ENCODE data around the gene TLX1.

The TLX1 gene

GRCh38 chr10:101162677-101163076 lies 31.6 kb downstream of the TLX1 start:
- Histone ChIP-seq H3K9ac (ENCODE audit: insufficient read length) (no peak overlapping the region), H3K27ac (no peak overlapping the region), H3K4me3 (no peak overlapping the region), H3K36me3 (ENCODE audit: insufficient read depth, low read length) (no peaks in the 10 kb centered on the region), H3K9me3 (ENCODE audit: low read depth, low read length) (no peaks in the 10 kb centered on the region)
- no peak for DNase-seq (ENCODE audit: low read depth, low spot score)
- TF ChIP-seq EZH2 (IDR thresholded peaks at IDR 0.05) (no peak), FOXP2 (optimal IDR thresholded peaks at IDR 0.05; ENCODE audit: control extremely low read depth, extremely low read length, insufficient read depth) (no peak), POLR2AphosphoS5 (IDR thresholded peaks at IDR 0.05; ENCODE audit: borderline replicate concordance, low read depth, low read length) (no peak)

- H3K4me3 ChIP-seq: 0 out of 2 replicates have a peak overlapping the region, but pooled peaks have one; percentile 36
- H3K36me3 ChIP-seq (ENCODE audit: insufficient read depth, low read length): no peaks in the 10 kb centered on the region
- peak overlapping the region; percentile 25; the same call in 1 of the 2 replicates for H3K27ac ChIP-seq
- H3K9me3 ChIP-seq (ENCODE audit: low read depth, low read length): no peaks in the 10 kb centered on the region
- TF ChIP-seq FOXP2 (optimal IDR thresholded peaks at IDR 0.05; ENCODE audit: control extremely low read depth, extremely low read length, insufficient read depth) (no peak), POLR2AphosphoS5 (IDR thresholded peaks at IDR 0.05; ENCODE audit: borderline replicate concordance, low read depth, low read length) (no peak), EZH2 (IDR thresholded peaks at IDR 0.05) (no peak)
- H3K9ac ChIP-seq (ENCODE audit: insufficient read length): no peak overlapping the region
- no peak for DNase-seq (ENCODE audit: low read depth, low spot score)
These were observed 32.9 kb downstream of the TLX1 start for GRCh38 chr10:101164020-101164419.

GRCh38 chr10:101165736-101166135 lies 34.6 kb downstream of the TLX1 start:
- Histone ChIP-seq H3K4me3 (no peak overlapping the region), H3K36me3 (ENCODE audit: insufficient read depth, low read length) (no peaks in the 10 kb centered on the region), H3K27ac (no peak overlapping the region), H3K9me3 (ENCODE audit: low read depth, low read length) (no peaks in the 10 kb centered on the region), H3K9ac (ENCODE audit: insufficient read length) (no peak overlapping the region)
- DNase-seq (ENCODE audit: low read depth, low spot score): no peak
- TF ChIP-seq POLR2AphosphoS5 (IDR thresholded peaks at IDR 0.05; ENCODE audit: borderline replicate concordance, low read depth, low read length) (no peak), FOXP2 (optimal IDR thresholded peaks at IDR 0.05; ENCODE audit: control extremely low read depth, extremely low read length, insufficient read depth) (no peak), EZH2 (IDR thresholded peaks at IDR 0.05) (no peak)

GRCh38 chr10:101166430-101166829 lies 35.3 kb downstream of the TLX1 start:
- no peak for DNase-seq (ENCODE audit: low read depth, low spot score)
- no peak overlapping the region for H3K4me3 ChIP-seq
- H3K9me3 ChIP-seq (ENCODE audit: low read depth, low read length): no peaks in the 10 kb centered on the region
- H3K27ac ChIP-seq: no peak overlapping the region
- H3K36me3 ChIP-seq (ENCODE audit: insufficient read depth, low read length): no peaks in the 10 kb centered on the region
- no peak for TF ChIP-seq POLR2AphosphoS5 (IDR thresholded peaks at IDR 0.05; ENCODE audit: borderline replicate concordance, low read depth, low read length)
- TF ChIP-seq EZH2 (IDR thresholded peaks at IDR 0.05): no peak
- TF ChIP-seq FOXP2 (optimal IDR thresholded peaks at IDR 0.05; ENCODE audit: control extremely low read depth, extremely low read length, insufficient read depth): no peak
- H3K9ac ChIP-seq (ENCODE audit: insufficient read length): no peak overlapping the region

GRCh38 chr10:101172741-101173140 lies 41.6 kb downstream of the TLX1 start:
- Histone ChIP-seq H3K9ac (ENCODE audit: insufficient read length) (no peak overlapping the region), H3K4me3 (no peak overlapping the region), H3K36me3 (ENCODE audit: insufficient read depth, low read length) (no peaks in the 10 kb centered on the region), H3K9me3 (ENCODE audit: low read depth, low read length) (no peaks in the 10 kb centered on the region), H3K27ac (no peak overlapping the region)
- no peak for TF ChIP-seq FOXP2 (optimal IDR thresholded peaks at IDR 0.05; ENCODE audit: control extremely low read depth, extremely low read length, insufficient read depth)
- TF ChIP-seq EZH2 (IDR thresholded peaks at IDR 0.05): no peak
- no peak for TF ChIP-seq POLR2AphosphoS5 (IDR thresholded peaks at IDR 0.05; ENCODE audit: borderline replicate concordance, low read depth, low read length)
- DNase-seq (ENCODE audit: low read depth, low spot score): no peak

GRCh38 chr10:101174319-101174718 lies 43.2 kb downstream of the TLX1 start:
- no peak overlapping the region for H3K9ac ChIP-seq (ENCODE audit: insufficient read length)
- DNase-seq (ENCODE audit: low read depth, low spot score): no peak
- no peak for TF ChIP-seq EZH2 (IDR thresholded peaks at IDR 0.05)
- TF ChIP-seq FOXP2 (optimal IDR thresholded peaks at IDR 0.05; ENCODE audit: control extremely low read depth, extremely low read length, insufficient read depth): no peak
- no peak for TF ChIP-seq POLR2AphosphoS5 (IDR thresholded peaks at IDR 0.05; ENCODE audit: borderline replicate concordance, low read depth, low read length)
- H3K9me3 ChIP-seq (ENCODE audit: low read depth, low read length): no peaks in the 10 kb centered on the region
- H3K36me3 ChIP-seq (ENCODE audit: insufficient read depth, low read length): no peaks in the 10 kb centered on the region
- no peak overlapping the region for H3K4me3 ChIP-seq
- no peak overlapping the region for H3K27ac ChIP-seq

GRCh38 chr10:101176577-101176976 lies 45.5 kb downstream of the TLX1 start:
- Histone ChIP-seq H3K36me3 (ENCODE audit: insufficient read depth, low read length) (no peaks in the 10 kb centered on the region), H3K9ac (ENCODE audit: insufficient read length) (no peak overlapping the region), H3K4me3 (no peak overlapping the region), H3K9me3 (ENCODE audit: low read depth, low read length) (no peaks in the 10 kb centered on the region), H3K27ac (no peak overlapping the region)
- DNase-seq (ENCODE audit: low read depth, low spot score): no peak
- no peak for TF ChIP-seq EZH2 (IDR thresholded peaks at IDR 0.05)
- no peak for TF ChIP-seq POLR2AphosphoS5 (IDR thresholded peaks at IDR 0.05; ENCODE audit: borderline replicate concordance, low read depth, low read length)
- no peak for TF ChIP-seq FOXP2 (optimal IDR thresholded peaks at IDR 0.05; ENCODE audit: control extremely low read depth, extremely low read length, insufficient read depth)

GRCh38 chr10:101182936-101183335 lies 51.8 kb downstream of the TLX1 start:
- Histone ChIP-seq H3K9ac (ENCODE audit: insufficient read length) (no peak overlapping the region), H3K36me3 (ENCODE audit: insufficient read depth, low read length) (no peaks in the 10 kb centered on the region), H3K4me3 (no peak overlapping the region), H3K27ac (no peak overlapping the region), H3K9me3 (ENCODE audit: low read depth, low read length) (no peaks in the 10 kb centered on the region)
- DNase-seq (ENCODE audit: low read depth, low spot score): no peak
- TF ChIP-seq POLR2AphosphoS5 (IDR thresholded peaks at IDR 0.05; ENCODE audit: borderline replicate concordance, low read depth, low read length) (no peak), EZH2 (IDR thresholded peaks at IDR 0.05) (no peak), FOXP2 (optimal IDR thresholded peaks at IDR 0.05; ENCODE audit: control extremely low read depth, extremely low read length, insufficient read depth) (no peak)
